Gastroesophageal sphincter (tissue), 4 donors: ENCODE data around the gene FYN. TPM values are rescaled to one million over a fixed set of nuclear protein-coding genes. Genes with fewer than 3 reads are reported as not detected.

Experiments
- ATAC-seq: fragments of 150-250 bp; one replicate; pipeline ENCODE4 v1.9.1; 2016; ENCODE audit warnings: mild to moderate bottlenecking, moderate library complexity
- H3K27ac ChIP-seq, 4 donors: fragments of 200-600 bp; sonication (generic) in 3 of 4; 1 replicate in 3 of 4; 2 replicates in 1 of 4; pipeline ENCODE4 v1.5.1; 2016 to 2019
- H3K27me3 ChIP-seq: fragments of 200-600 bp; sonication (generic); one replicate; pipeline ENCODE4 v1.5.1; 2019
- H3K36me3 ChIP-seq, 2 donors: fragments of 200-600 bp; sonication (generic); one replicate each; pipeline ENCODE4 v1.5.1; 2019; ENCODE audit warnings: control low read depth in 1 of 2
- H3K4me1 ChIP-seq, 3 donors: fragments of 200-600 bp; sonication (generic); 1 replicate in 2 of 3; 2 replicates in 1 of 3; pipeline ENCODE4 v1.5.1; 2016 to 2019; ENCODE audit warnings: control low read depth in 2 of 3
- H3K4me3 ChIP-seq, 2 donors: fragments of 200-600 bp; sonication (generic); one replicate each; pipeline ENCODE4 v1.5.1; 2019; ENCODE audit warnings: mild to moderate bottlenecking in 1 of 2, moderate library complexity in 1 of 2
- H3K9me3 ChIP-seq, 3 donors: fragments of 200-600 bp; sonication (generic); one replicate each; pipeline ENCODE4 v1.5.1; 2017 to 2019; ENCODE audit warnings: control low read depth in 2 of 3
- EP300 ChIP-seq: sonication (generic); formaldehyde crosslinking; IDR thresholded peaks from one replicate; pipeline ENCODE4 v1.6.1; 2017; ENCODE audit warnings: antibody characterized with exemption, mild to moderate bottlenecking
- POLR2A ChIP-seq, 2 donors: fragments of 450-650 bp; IDR thresholded peaks; one replicate each; pipeline ENCODE4 v1.6.1; 2017; ENCODE audit warnings: antibody characterized with exemption in 2 of 2, mild to moderate bottlenecking in 2 of 2, moderate library complexity in 1 of 2
- POLR2AphosphoS5 ChIP-seq: sonication (generic); formaldehyde crosslinking; IDR thresholded peaks from one replicate; pipeline ENCODE4 v1.6.1; 2017; ENCODE audit warnings: antibody characterized with exemption
- WGBS, 2 donors: methylation state at CpG; one replicate each; pipeline ENCODE4 v1.1.5; 2018; ENCODE audit warnings: low coverage in 1 of 2; 5-methylcytosine and 5-hydroxymethylcytosine counted together
- total RNA-seq, 4 donors: library from RNA; depleted of rRNA; stranded (reverse); fragments of >200 nt; gene quantifications; one replicate each; pipeline ENCODE4 v1.1.0, GENCODE V29; 2016
- TF ChIP-seq, protein P1 (sequence below), 4 experiments: fragments of 200-600 bp in 2 of 4; fragments of 450-650 bp in 2 of 4; sonication (generic) in 1 of 4; IDR thresholded peaks; one replicate each; pipeline ENCODE4 v1.5.1; 2017 to 2019; ENCODE audit warnings: antibody characterized with exemption in 4 of 4, mild to moderate bottlenecking in 2 of 4, moderate library complexity in 2 of 4

The FYN gene
- total RNA-seq, 4 donors from 2014 or later: 58.6 to 101 (median 69.9) TPM

DNA sequence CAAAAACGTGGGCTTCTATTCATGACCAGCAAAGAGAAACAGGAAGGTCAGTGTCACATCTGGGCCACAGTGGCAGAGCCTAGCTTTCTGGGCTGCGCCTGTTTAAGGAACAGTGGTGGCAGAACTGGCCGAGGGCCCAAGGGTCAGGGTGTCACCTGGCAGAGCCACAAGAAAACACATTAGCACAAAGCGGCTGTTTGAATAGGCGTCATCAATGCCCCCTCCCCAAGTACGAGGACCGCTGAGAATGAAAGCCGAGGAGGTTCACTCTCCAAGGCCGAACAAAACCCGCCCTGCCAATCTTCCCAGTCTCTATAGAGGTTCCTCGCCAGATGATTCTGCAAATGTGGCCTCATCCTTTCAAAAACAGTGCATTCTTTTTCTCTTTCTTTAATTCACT is 142.4 kb downstream of the FYN start:
- no peak for ATAC-seq
- peak overlapping the region in 1 of 4 donors; percentile 38 for H3K27ac ChIP-seq

DNA sequence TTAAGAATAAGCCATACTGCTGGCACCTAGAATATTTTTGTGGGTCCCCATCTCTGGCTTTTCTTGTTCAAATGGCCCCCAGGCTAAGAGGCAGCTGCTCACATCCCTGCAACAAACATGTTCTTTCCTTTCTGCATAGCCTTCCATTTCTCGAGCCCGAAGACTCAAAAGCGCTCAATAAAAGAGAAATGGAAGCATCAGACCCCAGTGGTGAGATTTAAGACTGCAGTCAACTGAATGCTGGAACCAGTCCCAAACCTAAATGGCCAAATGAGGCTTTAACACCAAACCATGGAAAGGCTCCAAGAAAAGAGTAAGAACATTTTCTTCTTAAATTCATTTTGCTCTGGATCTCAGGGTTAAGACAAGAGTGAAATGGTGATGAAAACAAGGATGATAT is 145.4 kb downstream of the FYN start:
- H3K36me3 ChIP-seq: no peaks in the 10 kb centered on the region
- no peak for ATAC-seq
- H3K27me3 ChIP-seq: no peaks in the 10 kb centered on the region
- WGBS, 2 donors: 67% methylated on average over 3 of the region's 3 CpGs; no CpG with 5 or more reads in 1 of the 2 donors
- TF ChIP-seq POLR2AphosphoS5: no peak
- TF ChIP-seq, protein P1, sequence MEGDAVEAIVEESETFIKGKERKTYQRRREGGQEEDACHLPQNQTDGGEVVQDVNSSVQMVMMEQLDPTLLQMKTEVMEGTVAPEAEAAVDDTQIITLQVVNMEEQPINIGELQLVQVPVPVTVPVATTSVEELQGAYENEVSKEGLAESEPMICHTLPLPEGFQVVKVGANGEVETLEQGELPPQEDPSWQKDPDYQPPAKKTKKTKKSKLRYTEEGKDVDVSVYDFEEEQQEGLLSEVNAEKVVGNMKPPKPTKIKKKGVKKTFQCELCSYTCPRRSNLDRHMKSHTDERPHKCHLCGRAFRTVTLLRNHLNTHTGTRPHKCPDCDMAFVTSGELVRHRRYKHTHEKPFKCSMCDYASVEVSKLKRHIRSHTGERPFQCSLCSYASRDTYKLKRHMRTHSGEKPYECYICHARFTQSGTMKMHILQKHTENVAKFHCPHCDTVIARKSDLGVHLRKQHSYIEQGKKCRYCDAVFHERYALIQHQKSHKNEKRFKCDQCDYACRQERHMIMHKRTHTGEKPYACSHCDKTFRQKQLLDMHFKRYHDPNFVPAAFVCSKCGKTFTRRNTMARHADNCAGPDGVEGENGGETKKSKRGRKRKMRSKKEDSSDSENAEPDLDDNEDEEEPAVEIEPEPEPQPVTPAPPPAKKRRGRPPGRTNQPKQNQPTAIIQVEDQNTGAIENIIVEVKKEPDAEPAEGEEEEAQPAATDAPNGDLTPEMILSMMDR (IDR thresholded peaks at IDR 0.05): peak; percentile 6 to 42 (median 36)
- H3K4me3 ChIP-seq: no peak overlapping the region
- H3K27ac ChIP-seq: no peak overlapping the region
- peaks cover 2 to 62% (median 15%) of the 10 kb centered on the region in 3 donors for H3K4me1 ChIP-seq
- H3K9me3 ChIP-seq: peaks cover 0 to 10% (median 0%) of the 10 kb centered on the region in 3 donors

More for the DNA sequence above, 142.4 kb downstream of the FYN start:
- Histone ChIP-seq H3K9me3 (peaks cover 0 to 13% (median 0%) of the 10 kb centered on the region in 3 donors), H3K4me1 (peaks cover 2 to 49% (median 3%) of the 10 kb centered on the region in 3 donors), H3K36me3 (no peaks in the 10 kb centered on the region), H3K27me3 (no peaks in the 10 kb centered on the region), H3K4me3 (no peak overlapping the region)
- WGBS, 2 donors: 78 to 82% methylated on average over 6 to 11 of the region's 11 CpGs
- TF ChIP-seq, protein P1 (IDR thresholded peaks at IDR 0.05): no peak
- no peak for TF ChIP-seq POLR2AphosphoS5
- no peak for TF ChIP-seq POLR2A (IDR thresholded peaks at IDR 0.05)
- TF ChIP-seq EP300: no peak

DNA sequence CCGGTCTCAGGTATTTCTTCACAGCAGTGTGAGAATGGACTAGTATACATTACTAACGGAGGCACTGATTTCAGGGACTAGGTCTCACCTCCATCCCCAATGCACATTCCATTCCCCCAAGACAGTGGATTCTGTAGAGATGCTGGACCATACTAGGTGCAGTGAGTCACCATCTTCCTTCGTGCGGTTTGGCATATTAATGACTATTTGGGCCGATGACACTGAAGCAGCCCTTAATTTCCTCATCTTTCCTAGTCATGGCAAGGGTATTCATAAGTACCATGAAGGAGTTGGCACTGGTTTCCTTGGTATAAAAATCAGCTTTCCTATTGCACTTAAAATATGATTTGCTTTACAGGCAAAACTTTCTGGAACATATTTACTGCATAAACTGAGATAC is 146.2 kb downstream of the FYN start:
- no peak overlapping the region for H3K27ac ChIP-seq
- no peaks in the 10 kb centered on the region for H3K36me3 ChIP-seq
- peaks cover 0 to 3% (median 0%) of the 10 kb centered on the region in 3 donors for H3K9me3 ChIP-seq
- H3K4me3 ChIP-seq: no peak overlapping the region
- 100% methylated on average over 1 to 5 of the region's 5 CpGs for WGBS, 2 donors
- peaks cover 2 to 65% (median 15%) of the 10 kb centered on the region in 3 donors for H3K4me1 ChIP-seq
- TF ChIP-seq, protein P1 (IDR thresholded peaks at IDR 0.05): no peak
- TF ChIP-seq POLR2AphosphoS5 (no peak), EP300 (no peak), POLR2A (IDR thresholded peaks at IDR 0.05) (no peak)
- H3K27me3 ChIP-seq: no peaks in the 10 kb centered on the region
- no peak for ATAC-seq

DNA sequence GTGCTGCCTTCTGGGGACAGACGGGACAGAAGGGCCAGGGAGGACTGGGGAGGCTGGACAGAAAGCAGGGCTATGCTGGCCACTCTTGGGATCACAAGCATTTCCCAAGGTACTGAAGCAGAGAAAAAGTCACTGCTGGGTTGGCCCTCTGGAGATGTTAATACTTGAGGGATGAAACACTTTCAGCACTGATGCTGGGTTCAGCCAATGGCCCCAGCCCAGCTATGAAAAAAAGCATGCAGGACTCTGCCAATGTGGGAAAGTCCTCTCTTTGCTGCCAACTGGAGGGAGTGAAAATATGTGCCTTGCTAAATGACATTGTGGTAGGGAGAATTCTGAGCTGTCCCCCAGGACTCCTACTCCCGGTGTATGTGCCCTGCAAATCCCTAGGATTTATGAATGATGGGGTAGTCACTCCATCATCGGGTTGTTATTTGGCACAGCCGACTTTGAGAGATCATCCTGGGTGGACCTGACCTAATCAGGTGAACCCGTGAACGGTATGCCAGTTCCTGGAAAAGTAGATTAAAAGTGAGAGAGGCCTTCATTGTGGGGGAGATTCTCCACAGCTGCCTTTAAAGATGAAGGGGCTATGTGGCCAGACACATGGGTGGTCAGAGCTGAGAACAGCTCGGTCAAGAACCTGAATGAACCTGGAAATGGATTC is 147.7 kb downstream of the FYN start:
- peak; percentile 24 for ATAC-seq
- 85 to 94% methylated on average over 2 of the region's 7 CpGs for WGBS, 2 donors
- Histone ChIP-seq H3K27me3 (no peaks in the 10 kb centered on the region), H3K36me3 (no peaks in the 10 kb centered on the region), H3K4me3 (no peak overlapping the region), H3K4me1 (peaks cover 2 to 61% (median 12%) of the 10 kb centered on the region in 3 donors), H3K9me3 (no peaks in the 10 kb centered on the region), H3K27ac (peak overlapping the region in 3 of 4 donors; percentile 28 to 35 (median 29))
- no peak for TF ChIP-seq POLR2A (IDR thresholded peaks at IDR 0.05)
- TF ChIP-seq POLR2AphosphoS5: no peak
- TF ChIP-seq, protein P1 (IDR thresholded peaks at IDR 0.05): no peak
- no peak for TF ChIP-seq EP300

DNA sequence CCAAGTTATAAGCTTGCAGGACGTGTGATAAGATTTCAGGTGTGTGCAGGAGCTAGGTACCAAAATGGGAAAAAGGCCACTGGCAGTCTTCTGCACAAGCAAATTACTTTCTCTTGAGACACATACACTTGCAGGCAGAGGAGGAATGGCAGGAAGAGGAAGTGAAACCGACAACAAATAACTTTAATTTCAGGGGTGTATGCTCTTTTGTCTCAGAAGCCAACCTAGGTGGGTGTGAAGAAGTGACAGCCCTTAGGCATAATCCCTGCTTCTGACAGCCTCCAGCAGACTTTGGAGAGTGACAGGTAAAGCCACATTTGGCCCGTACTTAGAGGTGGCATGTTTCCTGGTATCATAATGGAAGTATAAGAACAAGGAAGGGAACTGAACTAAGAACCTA is 148.7 kb downstream of the FYN start:
- no peak for TF ChIP-seq POLR2AphosphoS5
- TF ChIP-seq, protein P1 (IDR thresholded peaks at IDR 0.05): no peak
- TF ChIP-seq POLR2A (IDR thresholded peaks at IDR 0.05): no peak
- TF ChIP-seq EP300: no peak
- Histone ChIP-seq H3K9me3 (no peaks in the 10 kb centered on the region), H3K27me3 (no peaks in the 10 kb centered on the region), H3K27ac (no peak overlapping the region), H3K4me1 (peaks cover 2 to 57% (median 12%) of the 10 kb centered on the region in 3 donors), H3K4me3 (no peak overlapping the region), H3K36me3 (peaks cover 0 to 3% of the 10 kb centered on the region in 2 donors)
- ATAC-seq: no peak
- 67 to 76% methylated on average over 3 of the region's 3 CpGs for WGBS, 2 donors
